Uterus (tissue), 4 donors: Measurements from ENCODE around the gene PTX3. TPM values are rescaled to one million over a fixed set of nuclear protein-coding genes. Genes with fewer than 3 reads are reported as not detected.

Experiments
- DNase-seq, 2 donors: peaks; one replicate each; pipeline ENCODE4 v3.0.0-alpha.2; 2019 to 2020
- H3K27ac ChIP-seq, 2 donors: fragments of 200-600 bp; sonication (generic); 1 replicate in 1 of 2; 2 replicates in 1 of 2; pipeline ENCODE4 v1.5.1; 2016 to 2018
- H3K27me3 ChIP-seq, 2 donors: fragments of 200-600 bp; sonication (generic); one replicate each; pipeline ENCODE4 v1.5.1; 2018 to 2019; ENCODE audit warnings: control low read depth in 1 of 2
- H3K36me3 ChIP-seq, 2 donors: fragments of 200-600 bp; sonication (generic); one replicate each; pipeline ENCODE4 v1.5.1; 2019; ENCODE audit warnings: control low read depth in 1 of 2
- H3K4me1 ChIP-seq, 2 donors: fragments of 200-600 bp; sonication (generic); one replicate each; pipeline ENCODE4 v1.5.1; 2018 to 2019; ENCODE audit warnings: control low read depth in 1 of 2
- H3K4me3 ChIP-seq, 2 donors: fragments of 200-600 bp; sonication (generic); 1 replicate in 1 of 2; 2 replicates in 1 of 2; pipeline ENCODE4 v1.5.1; 2018 to 2019; ENCODE audit warnings: mild to moderate bottlenecking in 1 of 2
- H3K9me3 ChIP-seq, 2 donors: fragments of 200-600 bp; sonication (generic); one replicate each; pipeline ENCODE4 v1.5.1; 2019; ENCODE audit warnings: control low read depth in 1 of 2
- CTCF ChIP-seq, 4 experiments: fragments of 200-600 bp in 2 of 4; fragments of 450-650 bp in 2 of 4; sonication (generic) in 2 of 4; IDR thresholded peaks; one replicate each; pipeline ENCODE4 v1.5.1; 2016 to 2019; ENCODE audit warnings: antibody characterized with exemption in 4 of 4, mild to moderate bottlenecking in 2 of 4, moderate library complexity in 1 of 4
- POLR2A ChIP-seq, 2 donors: fragments of 450-650 bp; IDR thresholded peaks; one replicate each; pipeline ENCODE4 v1.6.1; 2016; ENCODE audit warnings: antibody characterized with exemption in 2 of 2, mild to moderate bottlenecking in 1 of 2, moderate library complexity in 1 of 2
- intact Hi-C: fragments of 100-400 bp; cut with DNase I; formaldehyde crosslinking; loops from one replicate; pipeline ENCODE4 v1.15.1; 2023; ENCODE audit warnings: low total_unique reads
- total RNA-seq, 4 donors: library from RNA; depleted of rRNA in 3 of 4; stranded (reverse); fragments of >200 nt in 3 of 4; gene quantifications; one replicate each; pipeline versions ENCODE4 v1.1.0 to v1.2.4, GENCODE V29; 2014 to 2023
- donor health status: DM: yes; HTN: yes; CAD: no.

PTX3 gene
- total RNA-seq, 4 donors from 2014 or later = 0.82 to 7.9 TPM; not detected in 2

GRCh38 chr3:157471064-157471463, 34.4 kb downstream of the PTX3 start:
- no peaks in the 10 kb centered on the region for H3K36me3 ChIP-seq
- H3K27ac ChIP-seq = no peak overlapping the region
- no peak for DNase-seq
- TF ChIP-seq CTCF (IDR thresholded peaks at IDR 0.05) (no peak), POLR2A (IDR thresholded peaks at IDR 0.05) (no peak)
- no peaks in the 10 kb centered on the region for H3K27me3 ChIP-seq
- H3K9me3 ChIP-seq = no peaks in the 10 kb centered on the region
- no peaks in the 10 kb centered on the region for H3K4me1 ChIP-seq
- H3K4me3 ChIP-seq = no peak overlapping the region
- intact Hi-C loops = no loop called here

GRCh38 chr3:157472648-157473047, 36.0 kb downstream of the PTX3 start:
- Histone ChIP-seq H3K36me3 (no peaks in the 10 kb centered on the region), H3K9me3 (no peaks in the 10 kb centered on the region), H3K27ac (no peak overlapping the region), H3K4me3 (no peak overlapping the region), H3K4me1 (no peaks in the 10 kb centered on the region), H3K27me3 (no peaks in the 10 kb centered on the region)
- intact Hi-C loops = no loop called here
- no peak for TF ChIP-seq CTCF (IDR thresholded peaks at IDR 0.05)
- no peak for TF ChIP-seq POLR2A (IDR thresholded peaks at IDR 0.05)
- no peak for DNase-seq

GRCh38 chr3:157475921-157476414, 39.3 kb downstream of the PTX3 start:
- TF ChIP-seq POLR2A (IDR thresholded peaks at IDR 0.05) (no peak), CTCF (IDR thresholded peaks at IDR 0.05) (no peak)
- no peak overlapping the region for H3K27ac ChIP-seq
- H3K9me3 ChIP-seq = no peaks in the 10 kb centered on the region
- no peak overlapping the region for H3K4me3 ChIP-seq
- intact Hi-C loops = no loop called here
- H3K36me3 ChIP-seq = no peaks in the 10 kb centered on the region
- H3K4me1 ChIP-seq = no peaks in the 10 kb centered on the region
- DNase-seq = no peak
- no peaks in the 10 kb centered on the region for H3K27me3 ChIP-seq

- Histone ChIP-seq H3K36me3 (no peaks in the 10 kb centered on the region), H3K27me3 (no peaks in the 10 kb centered on the region), H3K27ac (no peak overlapping the region), H3K9me3 (no peaks in the 10 kb centered on the region), H3K4me3 (no peak overlapping the region), H3K4me1 (no peaks in the 10 kb centered on the region)
- intact Hi-C loops = no loop called here
- no peak for DNase-seq
- no peak for TF ChIP-seq CTCF (IDR thresholded peaks at IDR 0.05)
- TF ChIP-seq POLR2A (IDR thresholded peaks at IDR 0.05) = no peak
Observed at GRCh38 chr3:157477441-157477840, 40.8 kb downstream of the PTX3 start.

- Histone ChIP-seq H3K36me3 (peaks cover 0 to 2% of the 10 kb centered on the region in 2 donors), H3K9me3 (no peaks in the 10 kb centered on the region), H3K27ac (no peak overlapping the region), H3K4me3 (no peak overlapping the region), H3K27me3 (no peaks in the 10 kb centered on the region), H3K4me1 (no peaks in the 10 kb centered on the region)
- intact Hi-C loops = no loop called here
- TF ChIP-seq CTCF (IDR thresholded peaks at IDR 0.05) (no peak), POLR2A (IDR thresholded peaks at IDR 0.05) (no peak)
- no peak for DNase-seq
Observed at GRCh38 chr3:157479464-157480243, 43.0 kb downstream of the PTX3 start.
